AG04449 (cell line): ENCODE measurements around the gene PXYLP1.

ENCODE experiments used
- CTCF ChIA-PET: fragments of 350-600 bp; formaldehyde crosslinking; extraction: SDS; loops from one replicate; lab custom pipeline; 2021; ENCODE audit warnings: antibody characterized with exemption; lab: Yijun Ruan, JAX
- POLR2A ChIA-PET: fragments of 400-600, 350-600 bp; formaldehyde crosslinking; extraction: SDS; loops from one replicate; lab custom pipeline; 2020; ENCODE audit warnings: antibody characterized with exemption, inconsistent platforms; lab: Yijun Ruan, JAX
- DNase-seq: peaks from one replicate; pipeline ENCODE4 v3.0.0-alpha.2; 2010; ENCODE audit warnings: low read depth, low spot score
- H3K4me3 ChIP-seq: 2 replicates; pipeline ENCODE4 v1.5.1; 2011; ENCODE audit warnings: low read depth, mild to moderate bottlenecking, control low read depth, low read length
- CTCF ChIP-seq: IDR thresholded peaks from one replicate; pipeline ENCODE4 v1.5.1; 2011; ENCODE audit warnings: mild to moderate bottlenecking, moderate library complexity, low read length, control low read depth, inconsistent platforms; ENCODE audit not compliant: insufficient read depth; ENCODE audit errors: missing control alignments

PXYLP1 gene

GRCh38 chr3:141268306-141268705 lies 36.7 kb downstream of the PXYLP1 start:
- CTCF ChIA-PET = interaction anchor here (0.7 kb wide), 1 partner anchor 10 kb away, joined by 4 read pairs; no protein-coding TSS in a partner anchor

GRCh38 chr3:141268791-141269190 lies 37.2 kb downstream of the PXYLP1 start:
- POLR2A ChIA-PET = no interaction called here
- CTCF ChIA-PET = interaction anchor here (0.7 kb wide), 1 partner anchor 9 kb away, joined by 4 read pairs; no protein-coding TSS in a partner anchor
- no peak overlapping the region for H3K4me3 ChIP-seq
- TF ChIP-seq CTCF = no peak
- DNase-seq = no peak

More at GRCh38 chr3:141268306-141268705, 36.7 kb downstream of the PXYLP1 start:
- no peak for DNase-seq
- POLR2A ChIA-PET = no interaction called here
- no peak for TF ChIP-seq CTCF
- H3K4me3 ChIP-seq = no peak overlapping the region

- CTCF ChIA-PET = interaction anchor here (1.8 to 2.7 kb wide), 2 partner anchors 10 to 34 kb away, joined by 10 read pairs; no protein-coding TSS in a partner anchor
- DNase-seq = no peak
- POLR2A ChIA-PET = no interaction called here
- no peak overlapping the region for H3K4me3 ChIP-seq
- no peak for TF ChIP-seq CTCF
These were observed 38.3 kb downstream of the PXYLP1 start for GRCh38 chr3:141269961-141270360.

- no peak for DNase-seq
- no peak for TF ChIP-seq CTCF
- ChIA-PET CTCF (interaction anchor here (0.9 to 2.7 kb wide), 3 partner anchors 8 to 39 kb away, joined by 3 to 10 read pairs (median 10); partner anchors contain the start of gene PXYLP1), POLR2A (no interaction called here)
- no peak overlapping the region for H3K4me3 ChIP-seq
These were observed 39.8 kb downstream of the PXYLP1 start for GRCh38 chr3:141271279-141272030.

- no peak for TF ChIP-seq CTCF
- CTCF ChIA-PET = interaction anchor here (0.7 to 1.5 kb wide), 2 partner anchors 30 to 40 kb away, joined by 3 read pairs; no protein-coding TSS in a partner anchor
- POLR2A ChIA-PET = no interaction called here
- DNase-seq = no peak
- H3K4me3 ChIP-seq = no peak overlapping the region
These were observed 41.5 kb downstream of the PXYLP1 start for GRCh38 chr3:141272906-141273662.
